ENCODE results near the gene NSG1.

DNA sequence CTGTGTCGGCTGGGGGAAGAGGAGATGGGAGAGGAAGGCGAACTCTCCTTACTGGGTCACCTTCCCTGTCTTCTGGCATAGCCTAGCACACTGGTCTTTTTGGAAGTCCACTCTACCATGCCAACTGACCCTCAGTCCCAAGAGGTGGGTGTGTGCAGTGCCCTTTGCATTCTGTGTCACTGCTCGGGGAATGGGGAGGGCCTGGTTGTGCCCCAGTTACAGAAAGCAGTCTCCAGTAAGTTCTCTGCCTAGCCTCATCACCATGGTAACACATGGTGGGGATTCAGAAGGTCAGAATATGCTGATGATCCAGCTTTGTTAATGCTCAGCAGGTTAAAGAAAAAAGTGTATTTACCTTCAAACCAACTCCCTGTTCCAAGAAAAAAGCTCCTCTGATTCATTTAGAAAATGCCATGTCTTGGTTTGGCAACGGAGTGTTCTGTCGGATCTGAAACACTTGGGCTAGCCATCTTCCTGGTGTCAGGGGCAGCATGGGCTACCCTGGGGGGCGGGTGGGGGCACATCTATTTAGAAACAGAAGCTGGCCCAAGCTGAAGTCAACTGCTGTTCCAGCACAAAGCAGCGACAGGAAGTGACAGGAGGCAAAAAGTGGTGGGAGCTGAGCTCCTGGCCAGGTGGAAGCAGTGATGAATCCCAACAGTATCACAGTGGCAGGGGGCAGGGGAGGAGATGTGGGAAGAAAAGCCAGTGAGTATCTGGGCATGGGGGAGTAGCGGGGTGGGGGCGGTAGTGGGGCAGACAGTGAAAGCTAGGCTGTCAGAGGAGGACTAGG is 37.0 kb downstream of the NSG1 start:
- TF ChIP-seq, protein P1, sequence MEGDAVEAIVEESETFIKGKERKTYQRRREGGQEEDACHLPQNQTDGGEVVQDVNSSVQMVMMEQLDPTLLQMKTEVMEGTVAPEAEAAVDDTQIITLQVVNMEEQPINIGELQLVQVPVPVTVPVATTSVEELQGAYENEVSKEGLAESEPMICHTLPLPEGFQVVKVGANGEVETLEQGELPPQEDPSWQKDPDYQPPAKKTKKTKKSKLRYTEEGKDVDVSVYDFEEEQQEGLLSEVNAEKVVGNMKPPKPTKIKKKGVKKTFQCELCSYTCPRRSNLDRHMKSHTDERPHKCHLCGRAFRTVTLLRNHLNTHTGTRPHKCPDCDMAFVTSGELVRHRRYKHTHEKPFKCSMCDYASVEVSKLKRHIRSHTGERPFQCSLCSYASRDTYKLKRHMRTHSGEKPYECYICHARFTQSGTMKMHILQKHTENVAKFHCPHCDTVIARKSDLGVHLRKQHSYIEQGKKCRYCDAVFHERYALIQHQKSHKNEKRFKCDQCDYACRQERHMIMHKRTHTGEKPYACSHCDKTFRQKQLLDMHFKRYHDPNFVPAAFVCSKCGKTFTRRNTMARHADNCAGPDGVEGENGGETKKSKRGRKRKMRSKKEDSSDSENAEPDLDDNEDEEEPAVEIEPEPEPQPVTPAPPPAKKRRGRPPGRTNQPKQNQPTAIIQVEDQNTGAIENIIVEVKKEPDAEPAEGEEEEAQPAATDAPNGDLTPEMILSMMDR (IDR thresholded peaks at IDR 0.05; ENCODE audit: low read depth, low read length, poor library complexity, severe bottlenecking), result no peak
- TF ChIP-seq EZH2phosphoT487 (IDR thresholded peaks at IDR 0.05; ENCODE audit: borderline replicate concordance, low read length), result no peak

All from DOHH2 (cell line).